H7 (cell line): ENCODE measurements around the gene C9orf78. TPM values are rescaled to one million over a fixed set of nuclear protein-coding genes. Genes with fewer than 3 reads are reported as not detected.

Experiments
- DNase-seq: peaks from one replicate; pipeline ENCODE4 v3.0.0; 2012
- H3K27me3 ChIP-seq: 2 replicates; pipeline ENCODE4 v1.6.0; 2011; ENCODE audit warnings: mild to moderate bottlenecking, low read length; ENCODE audit not compliant: control insufficient read depth, insufficient read depth
- H3K36me3 ChIP-seq: replicated peaks from 2 replicates; pipeline ENCODE4 v1.5.1; 2011; ENCODE audit warnings: low read length; ENCODE audit not compliant: control insufficient read depth, insufficient read depth
- H3K4me3 ChIP-seq: 2 replicates; pipeline ENCODE4 v1.5.1; 2011; ENCODE audit warnings: low read depth, mild to moderate bottlenecking, control low read depth, low read length, moderate library complexity; ENCODE audit not compliant: insufficient read depth
- total RNA-seq: library from RNA; depleted of rRNA; stranded (reverse); fragments of >200 nt; shearing (Covaris generic); gene quantifications from 2 replicates; pipeline ENCODE4 v1.2.3, GENCODE V29; 2014; rRNA removed

C9orf78 gene
- 39.7 and 47.0 TPM in 2 replicates for total RNA-seq

- peak; percentile 100 for DNase-seq
- H3K36me3 ChIP-seq, result peaks cover 9% of the 10 kb centered on the region
- no peaks in the 10 kb centered on the region for H3K27me3 ChIP-seq
- peak within 1 kb of the TSS; percentile 84 for H3K4me3 ChIP-seq
Observed at GRCh38 chr9:129835128-129835859, at the start of gene C9orf78, which contains the start of gene USP20. Gene C9orf78 (minus strand): TSS chr9:129835275. CDS start chr9:129835221, 54 bp downstream. Gene USP20 (plus strand): TSS chr9:129835458. CDS start chr9:129852556, 17,098 bp downstream.

DNA sequence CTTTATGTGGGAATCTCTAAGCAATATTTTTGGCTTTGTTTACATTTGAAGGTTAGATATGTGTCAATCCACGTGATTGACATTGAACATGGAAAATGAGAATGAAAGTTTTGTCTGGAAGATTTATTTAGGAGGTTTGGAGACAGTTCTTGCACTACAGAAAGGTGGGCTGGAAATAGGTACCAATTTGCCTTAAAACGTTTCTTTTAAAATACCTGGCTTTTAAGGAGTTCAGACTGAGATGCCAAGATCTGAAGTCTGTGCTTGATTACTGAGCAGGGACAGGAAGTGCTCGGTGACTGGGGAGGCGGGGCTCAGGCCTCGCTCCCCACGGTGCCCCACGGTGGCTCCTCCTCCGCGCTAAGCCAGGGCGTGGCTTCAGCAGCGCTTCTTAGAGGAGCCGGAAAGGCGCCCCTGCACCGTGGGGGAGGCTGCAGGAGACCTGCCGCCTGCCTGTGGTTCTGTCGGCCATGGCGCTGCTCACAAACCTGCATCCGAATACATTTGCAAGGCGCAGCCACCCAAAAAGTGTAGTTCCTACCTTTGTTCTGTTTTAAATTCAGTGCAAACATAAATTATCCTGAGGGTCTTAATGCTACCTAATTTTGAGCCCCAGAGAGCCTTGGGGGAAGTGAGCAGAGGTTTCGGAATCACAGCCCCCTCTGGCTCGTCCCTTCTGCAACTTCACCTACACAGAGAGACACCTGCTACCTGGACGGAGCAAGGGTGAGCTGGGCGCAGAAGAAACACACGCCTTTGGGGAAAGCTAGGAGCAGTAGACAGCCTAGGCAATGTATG is 49.3 kb upstream of the C9orf78 start:
- peak; percentile 96 for DNase-seq
- Histone ChIP-seq H3K36me3 (peaks cover 1% of the 10 kb centered on the region), H3K27me3 (no peaks in the 10 kb centered on the region), H3K4me3 (peak overlapping the region; percentile 3; the same call in 1 of the 2 replicates)

DNA sequence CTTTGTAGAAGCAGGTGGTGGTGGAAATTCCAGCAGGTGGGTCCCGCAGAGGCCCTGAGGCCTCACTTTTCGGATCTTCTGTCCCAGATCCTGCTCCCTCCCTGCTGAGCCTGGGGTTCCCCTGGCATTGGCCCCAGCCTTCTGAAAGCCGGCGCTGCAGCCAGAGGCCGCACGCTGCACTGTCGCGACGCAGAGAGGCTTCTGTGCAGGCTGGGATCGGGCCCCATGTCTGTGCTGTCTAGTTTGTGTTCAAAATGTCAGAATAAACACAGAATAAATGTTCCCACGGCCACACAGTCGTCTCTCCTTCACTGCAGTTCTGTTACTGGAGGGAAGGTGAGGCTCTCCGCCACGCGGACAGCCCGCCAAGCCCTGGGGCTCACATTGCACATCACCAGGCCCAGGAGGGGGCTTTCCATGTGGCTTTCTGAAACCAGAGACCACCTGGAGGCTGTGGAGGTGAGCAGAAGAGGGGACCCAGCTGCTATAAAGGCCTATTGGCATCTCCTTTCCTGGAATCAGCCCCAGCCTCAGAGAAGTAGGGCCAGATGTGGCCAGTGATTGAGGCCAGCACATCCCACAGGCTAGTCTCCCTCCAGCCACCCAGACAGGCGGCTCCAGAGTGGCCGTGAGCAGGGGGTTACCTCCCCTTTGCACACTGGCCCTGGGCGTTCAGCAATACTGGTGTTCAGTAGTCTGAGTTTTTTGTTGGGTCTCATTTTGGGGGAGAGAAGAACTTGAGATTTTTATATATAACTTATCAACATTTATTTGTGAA is 46.7 kb upstream of the C9orf78 start:
- peaks cover 1% of the 10 kb centered on the region for H3K36me3 ChIP-seq
- no peak for DNase-seq
- H3K4me3 ChIP-seq, result no peak overlapping the region
- H3K27me3 ChIP-seq, result no peaks in the 10 kb centered on the region

GRCh38 chr9:129880654-129881546 is 45.8 kb upstream of the C9orf78 start:
- DNase-seq, result peak; percentile 69

GRCh38 chr9:129879991-129880653 is 45.0 kb upstream of the C9orf78 start:
- H3K4me3 ChIP-seq, result no peak overlapping the region
- DNase-seq, result peak; percentile 41
- peaks cover 1% of the 10 kb centered on the region for H3K36me3 ChIP-seq
- H3K27me3 ChIP-seq, result no peaks in the 10 kb centered on the region

More at GRCh38 chr9:129880654-129881546, 45.8 kb upstream of the C9orf78 start:
- no peak overlapping the region for H3K4me3 ChIP-seq
- H3K27me3 ChIP-seq, result no peaks in the 10 kb centered on the region
- H3K36me3 ChIP-seq, result peaks cover 1% of the 10 kb centered on the region

- peak; percentile 34 for DNase-seq
- H3K36me3 ChIP-seq, result peaks cover 1% of the 10 kb centered on the region
- no peaks in the 10 kb centered on the region for H3K27me3 ChIP-seq
- H3K4me3 ChIP-seq, result no peak overlapping the region
Observed at GRCh38 chr9:129879103-129879699, 44.1 kb upstream of the C9orf78 start.

- DNase-seq, result peak; percentile 44
- Histone ChIP-seq H3K4me3 (no peak overlapping the region), H3K27me3 (no peaks in the 10 kb centered on the region), H3K36me3 (peaks cover 1% of the 10 kb centered on the region)
Observed at GRCh38 chr9:129878291-129878690, 43.2 kb upstream of the C9orf78 start.

GRCh38 chr9:129876815-129877214 is 41.7 kb upstream of the C9orf78 start:
- peaks cover 1% of the 10 kb centered on the region for H3K36me3 ChIP-seq
- no peak overlapping the region for H3K4me3 ChIP-seq
- no peaks in the 10 kb centered on the region for H3K27me3 ChIP-seq
- no peak for DNase-seq

DNA sequence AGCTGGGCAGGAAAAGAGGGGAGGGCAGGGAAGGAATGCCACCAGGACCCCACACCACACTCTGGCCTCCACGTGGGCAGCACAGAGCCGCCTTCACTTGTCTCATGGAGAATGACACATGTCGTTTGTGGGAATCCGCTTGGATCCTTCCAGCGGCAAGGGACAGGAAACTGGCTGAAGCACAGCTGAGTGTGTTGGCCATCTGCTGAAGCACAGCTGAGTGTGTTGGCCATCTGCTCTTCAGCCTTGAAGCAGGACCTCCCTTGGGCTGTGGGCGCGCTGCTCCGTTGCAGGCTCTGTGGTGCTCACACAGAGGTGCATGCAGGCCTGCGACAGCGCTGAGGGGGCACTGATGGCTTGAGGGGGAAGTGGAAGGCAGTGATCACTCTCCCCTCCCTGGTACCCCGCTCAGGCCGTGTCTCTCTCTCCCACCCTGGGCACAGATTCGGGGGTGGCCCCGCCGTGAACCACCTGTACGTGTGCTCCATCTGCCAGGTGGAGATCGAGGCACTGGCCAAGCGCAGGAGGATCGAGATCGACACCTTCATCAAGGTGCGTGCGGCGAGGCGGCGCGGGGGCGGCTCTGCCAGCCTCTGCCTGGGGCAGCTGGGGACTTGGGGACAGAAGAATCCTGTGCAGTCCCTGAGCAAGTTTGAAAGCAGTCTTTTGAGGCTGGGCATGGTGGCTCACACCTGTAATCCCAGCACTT is 40.8 kb upstream of the C9orf78 start:
- Histone ChIP-seq H3K27me3 (no peaks in the 10 kb centered on the region), H3K36me3 (no peaks in the 10 kb centered on the region; the same call in none of the 2 replicates), H3K4me3 (no peak overlapping the region)
- peak; percentile 36 for DNase-seq

DNA sequence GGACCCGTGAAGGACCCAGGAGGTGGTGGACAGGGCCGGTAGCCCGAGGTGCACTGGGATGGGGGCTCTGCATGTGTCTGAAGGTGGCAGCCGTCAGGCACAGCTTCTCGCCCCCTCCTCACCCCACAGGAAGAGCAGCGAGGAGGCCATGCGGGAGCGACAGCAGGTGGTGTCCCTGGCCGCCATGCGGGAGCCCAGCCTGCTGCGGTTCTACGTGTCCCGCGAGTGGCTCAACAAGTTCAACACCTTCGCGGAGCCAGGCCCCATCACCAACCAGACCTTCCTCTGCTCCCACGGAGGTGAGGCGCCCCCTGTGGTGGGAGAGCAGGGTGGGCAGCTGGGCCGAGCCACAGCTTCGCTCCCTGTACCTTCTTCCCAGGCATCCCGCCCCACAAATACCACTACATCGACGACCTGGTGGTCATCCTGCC is 40.1 kb upstream of the C9orf78 start:
- H3K27me3 ChIP-seq, result no peaks in the 10 kb centered on the region
- H3K36me3 ChIP-seq, result no peaks in the 10 kb centered on the region; the same call in none of the 2 replicates
- DNase-seq, result peak; percentile 78
- H3K4me3 ChIP-seq, result no peak overlapping the region

- Histone ChIP-seq H3K27me3 (no peaks in the 10 kb centered on the region), H3K36me3 (no peaks in the 10 kb centered on the region; the same call in none of the 2 replicates), H3K4me3 (no peak overlapping the region)
- peak; percentile 34 for DNase-seq
Observed at GRCh38 chr9:129874261-129875101, 39.4 kb upstream of the C9orf78 start.
